Measurements from ENCODE around the gene SF3B4. TPM values are rescaled to one million over a fixed set of nuclear protein-coding genes. Genes with fewer than 3 reads are reported as not detected.
A peak's percentile ranks its signal among the peaks of the same experiment; 100 is the strongest.

The SF3B4 gene
- total and polyA plus RNA-seq, 2 of the 13 experiments (the other 11 are each of a cell fraction or from before 2014, with no cell fraction given), result 13.8 to 14.8 TPM

- TF ChIP-seq GMEB1 (CRISPR knock-in tag; IDR thresholded peaks at IDR 0.05; ENCODE audit: borderline replicate concordance), result no peak; the same call in 1 of the 2 replicates
- TF ChIP-seq ZNF232 (CRISPR knock-in tag; IDR thresholded peaks at IDR 0.05; ENCODE audit: borderline replicate concordance), result no peak; the same call in 1 of the 2 replicates
- TF ChIP-seq ATF6 (CRISPR knock-in tag; conservative IDR thresholded peaks at IDR 0.05), result no peak
- peak; percentile 86; the same call in 1 of the 2 replicates for TF ChIP-seq ZNF256 (CRISPR knock-in tag; conservative IDR thresholded peaks at IDR 0.05)
- TF ChIP-seq HOXA3 (CRISPR knock-in tag; IDR thresholded peaks at IDR 0.05), result peak; percentile 53
- TF ChIP-seq SRSF1 (optimal IDR thresholded peaks at IDR 0.05; ENCODE audit: low read depth, low read length), result no peak
- TF ChIP-seq ATF1 (CRISPR knock-in tag; IDR thresholded peaks at IDR 0.05), result peak; percentile 89
- TF ChIP-seq DPF2 (CRISPR knock-in tag; IDR thresholded peaks at IDR 0.05; ENCODE audit: borderline replicate concordance, low read depth), result no peak
- no peak for TF ChIP-seq IRF1 (CRISPR knock-in tag; IDR thresholded peaks at IDR 0.05; ENCODE audit: low read depth)
- no peak for TF ChIP-seq ZNF383 (CRISPR knock-in tag; IDR thresholded peaks at IDR 0.05; ENCODE audit: borderline replicate concordance)
- TF ChIP-seq REPIN1 (CRISPR knock-in tag; IDR thresholded peaks at IDR 0.05; ENCODE audit: borderline replicate concordance, low read depth), result no peak
- TF ChIP-seq ZNF350 (CRISPR knock-in tag; IDR thresholded peaks at IDR 0.05; ENCODE audit: borderline replicate concordance, low read depth), result no peak; the same call in 1 of the 2 replicates
- no peak; the same call in 1 of the 2 replicates for TF ChIP-seq NFKBIZ (CRISPR knock-in tag; IDR thresholded peaks at IDR 0.05)
- no peak for TF ChIP-seq ZNF3 (CRISPR knock-in tag; IDR thresholded peaks at IDR 0.05)
- TF ChIP-seq BHLHE40 (IDR thresholded peaks at IDR 0.05; ENCODE audit: low read length), result 0 out of 2 replicates have a peak, but pooled peaks have one; percentile 5
- no peak for TF ChIP-seq TCF7 (IDR thresholded peaks at IDR 0.05; ENCODE audit: low read depth)
- TF ChIP-seq KDM4B (CRISPR knock-in tag; IDR thresholded peaks at IDR 0.05), result no peak
- no peak for TF ChIP-seq ZNF530 (CRISPR knock-in tag; IDR thresholded peaks at IDR 0.05; ENCODE audit: low read depth)
- TF ChIP-seq HNRNPK (IDR thresholded peaks at IDR 0.05; ENCODE audit: low read depth, low read length, poor library complexity, severe bottlenecking), result no peak
- peak; percentile 43; the same call in 1 of the 2 replicates for TF ChIP-seq MXD1 (CRISPR knock-in tag; IDR thresholded peaks at IDR 0.05)
- TF ChIP-seq CSRNP2 (CRISPR knock-in tag; conservative IDR thresholded peaks at IDR 0.05; ENCODE audit: low read depth), result no peak
- peak; percentile 75; the same call in 1 of the 2 replicates for TF ChIP-seq ZNF580 (CRISPR knock-in tag; IDR thresholded peaks at IDR 0.05; ENCODE audit: borderline replicate concordance, low read depth)
- TF ChIP-seq ZNF619 (CRISPR knock-in tag; IDR thresholded peaks at IDR 0.05), result no peak
These were observed 41.0 kb downstream of the SF3B4 start (continued) for GRCh38 chr1:149886396-149887195.

Data from HepG2 (cell line).